Measurements from ENCODE around the gene IRF3. TPM values are rescaled to one million over a fixed set of nuclear protein-coding genes. Genes with fewer than 3 reads are reported as not detected.
A peak's percentile ranks its signal among the peaks of the same experiment; 100 is the strongest.

IRF3 gene, protein sequence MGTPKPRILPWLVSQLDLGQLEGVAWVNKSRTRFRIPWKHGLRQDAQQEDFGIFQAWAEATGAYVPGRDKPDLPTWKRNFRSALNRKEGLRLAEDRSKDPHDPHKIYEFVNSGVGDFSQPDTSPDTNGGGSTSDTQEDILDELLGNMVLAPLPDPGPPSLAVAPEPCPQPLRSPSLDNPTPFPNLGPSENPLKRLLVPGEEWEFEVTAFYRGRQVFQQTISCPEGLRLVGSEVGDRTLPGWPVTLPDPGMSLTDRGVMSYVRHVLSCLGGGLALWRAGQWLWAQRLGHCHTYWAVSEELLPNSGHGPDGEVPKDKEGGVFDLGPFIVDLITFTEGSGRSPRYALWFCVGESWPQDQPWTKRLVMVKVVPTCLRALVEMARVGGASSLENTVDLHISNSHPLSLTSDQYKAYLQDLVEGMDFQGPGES
- 37.2 and 39.6 TPM in 2 replicates for total RNA-seq (2012; rRNA removed)
- 65.2 and 95.9 TPM in 2 replicates for polyA plus RNA-seq (2012; rRNA removed)
- 71.6 and 102 TPM in 2 replicates for polyA plus RNA-seq (2012; cell fraction: cytosol; rRNA removed)
- 178 and 291 TPM in 2 replicates for polyA plus RNA-seq (2012; cell fraction: nucleus; rRNA removed; ENCODE audit: low replicate concordance)
- Bru-seq, nascent RNA = percentile 87 among the genes with signal in this experiment
- BruChase-seq, experiment 1, labeled RNA remaining after a 6-hour chase = percentile 92 among the genes with signal in this experiment
- percentile 92 among the genes with signal in this experiment for BruChase-seq, experiment 2, labeled RNA remaining after a 2-hour chase
- long read RNA-seq, transcript IRF3-203 (8 exons, 1,613 nt) = major isoform, 20 of 50 reads
- long read RNA-seq, partial matches to known transcripts = 9 of 50 reads
- long read RNA-seq, other reads (novel, unspliced or antisense) = 17 of 50 reads

GRCh38 chr19:49665351-49666119, at the start of gene IRF3, which contains the start of gene BCL2L12:
Gene IRF3 (minus strand): TSS chr19:49665857. CDS start chr19:49664838, 1,019 bp downstream.
Gene BCL2L12 (plus strand): TSS chr19:49665933. CDS start chr19:49666693, 760 bp downstream.
- peaks cover 23% of the 10 kb centered on the region for H3K36me3 ChIP-seq (ENCODE audit: control insufficient read depth, insufficient read depth, low read length)
- POLR2A ChIA-PET (ENCODE audit: unreplicated experiment) = no interaction called here
- BruUV-seq (replicated peaks) = no TSS peak
- TF ChIP-seq, protein P1, sequence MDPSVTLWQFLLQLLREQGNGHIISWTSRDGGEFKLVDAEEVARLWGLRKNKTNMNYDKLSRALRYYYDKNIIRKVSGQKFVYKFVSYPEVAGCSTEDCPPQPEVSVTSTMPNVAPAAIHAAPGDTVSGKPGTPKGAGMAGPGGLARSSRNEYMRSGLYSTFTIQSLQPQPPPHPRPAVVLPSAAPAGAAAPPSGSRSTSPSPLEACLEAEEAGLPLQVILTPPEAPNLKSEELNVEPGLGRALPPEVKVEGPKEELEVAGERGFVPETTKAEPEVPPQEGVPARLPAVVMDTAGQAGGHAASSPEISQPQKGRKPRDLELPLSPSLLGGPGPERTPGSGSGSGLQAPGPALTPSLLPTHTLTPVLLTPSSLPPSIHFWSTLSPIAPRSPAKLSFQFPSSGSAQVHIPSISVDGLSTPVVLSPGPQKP (IDR thresholded peaks at IDR 0.05; ENCODE audit: borderline replicate concordance, low read depth, low read length) = peak; percentile 99
- TF ChIP-seq RAD21 (IDR thresholded peaks at IDR 0.05; ENCODE audit: low read length) (no peak), MXI1 (IDR thresholded peaks at IDR 0.05; ENCODE audit: borderline replicate concordance, low read depth, low read length) (peak; percentile 67; the same call in 1 of the 2 replicates), FOS (IDR thresholded peaks at IDR 0.05; ENCODE audit: low read depth, low read length) (no peak), BHLHE40 (IDR thresholded peaks at IDR 0.05; ENCODE audit: low read depth, low read length) (peak; percentile 18; the same call in 1 of the 2 replicates), MAFK (IDR thresholded peaks at IDR 0.05; ENCODE audit: low read depth, low read length) (no peak), CHD1 (IDR thresholded peaks at IDR 0.05; ENCODE audit: low read depth, low read length) (no peak), NFE2L2 (IDR thresholded peaks at IDR 0.05; ENCODE audit: low read depth, low read length) (no peak), RFX5 (IDR thresholded peaks at IDR 0.05; ENCODE audit: low read depth, low read length) (no peak), MAZ (IDR thresholded peaks at IDR 0.05; ENCODE audit: borderline replicate concordance, low read depth, low read length) (peak; percentile 29; the same call in 1 of the 2 replicates)
- TF ChIP-seq, protein P2, sequence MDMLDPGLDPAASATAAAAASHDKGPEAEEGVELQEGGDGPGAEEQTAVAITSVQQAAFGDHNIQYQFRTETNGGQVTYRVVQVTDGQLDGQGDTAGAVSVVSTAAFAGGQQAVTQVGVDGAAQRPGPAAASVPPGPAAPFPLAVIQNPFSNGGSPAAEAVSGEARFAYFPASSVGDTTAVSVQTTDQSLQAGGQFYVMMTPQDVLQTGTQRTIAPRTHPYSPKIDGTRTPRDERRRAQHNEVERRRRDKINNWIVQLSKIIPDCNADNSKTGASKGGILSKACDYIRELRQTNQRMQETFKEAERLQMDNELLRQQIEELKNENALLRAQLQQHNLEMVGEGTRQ (IDR thresholded peaks at IDR 0.05; ENCODE audit: low read depth, low read length) = peak; percentile 79

More at GRCh38 chr19:49665351-49666119, at the start of gene IRF3, which contains the start of gene BCL2L12:
- Histone ChIP-seq H3K79me1 (ENCODE audit: low read depth in 1 of 2, low read length in 2 of 2) (peaks cover 8 to 54% of the 10 kb centered on the region in 2 experiments; a peak in 3 of 4 replicates), H2BK5ac (ENCODE audit: low read depth, low read length, poor library complexity, severe bottlenecking) (peak within 1 kb of the TSS; percentile 88), H2AK9ac (replicated peaks; ENCODE audit: low read depth, low read length, poor library complexity) (peak within 1 kb of the TSS; percentile 86), H3K4me1 (ENCODE audit: control insufficient read depth, insufficient read depth, low read length) (peaks cover 9% of the 10 kb centered on the region), H4K20me1 (ENCODE audit: insufficient read depth, low read length) (peaks cover 11% of the 10 kb centered on the region), H4K8ac (ENCODE audit: low read depth in 2 of 2, low read length in 2 of 2) (peak within 1 kb of the TSS; percentile 42 to 91), H3K9me1 (ENCODE audit: insufficient read depth, low read length) (peaks cover 3% of the 10 kb centered on the region; the same call in 1 of the 2 replicates), H3K18ac (ENCODE audit: low read depth, low read length) (peak within 1 kb of the TSS; percentile 22), H3K4ac (ENCODE audit: low read depth, low read length) (peak within 1 kb of the TSS; percentile 92), H2BK120ac (ENCODE audit: low read depth, low read length) (peak within 1 kb of the TSS; percentile 35; the same call in 1 of the 2 replicates), H4K91ac (ENCODE audit: insufficient read depth, low read depth, low read length) (peak within 1 kb of the TSS; percentile 69), H2BK20ac (ENCODE audit: low read depth, low read length) (no peak within 1 kb of the TSS), H3K27ac (ENCODE audit: insufficient read depth, low read length) (peak within 1 kb of the TSS; percentile 87), H3K4me3 (ENCODE audit: insufficient read depth, low read depth, low read length) (peak within 1 kb of the TSS; percentile 77), H2BK15ac (ENCODE audit: low read depth, low read length) (no peak within 1 kb of the TSS), H2AK5ac (ENCODE audit: low read depth, low read length) (peak within 1 kb of the TSS; percentile 96), H3K27me3 (ENCODE audit: control insufficient read depth, insufficient read depth, low read length) (no peaks in the 10 kb centered on the region), H3K4me2 (ENCODE audit: low read depth, low read length) (peak within 1 kb of the TSS; percentile 92), H3K56ac (ENCODE audit: extremely low read depth, insufficient read depth, low read length) (peak within 1 kb of the TSS; percentile 71), H3K9ac (ENCODE audit: low read depth, low read length) (peak within 1 kb of the TSS; percentile 91), H2AFZ (replicated peaks; ENCODE audit: low read length, poor library complexity) (peak within 1 kb of the TSS; percentile 93), H3K14ac (replicated peaks; ENCODE audit: low read depth, low read length) (peak within 1 kb of the TSS; percentile 89), H3K9me3 (ENCODE audit: control insufficient read depth, insufficient read depth, low read length) (no peaks in the 10 kb centered on the region), H4K5ac (ENCODE audit: low read depth, low read length) (peak within 1 kb of the TSS; percentile 53), H3K23ac (ENCODE audit: low read depth, low read length) (peak within 1 kb of the TSS; percentile 97)
- CTCF ChIA-PET = interaction anchor here (0.6 to 1.0 kb wide), 3 partner anchors 9 to 138 kb away, joined by 3 read pairs; partner anchors contain the start of gene RCN3
- 1% methylated on average over 21 of the region's 50 CpGs; no CpG with 5 or more reads in 1 of the 2 experiments for WGBS, 2 experiments (ENCODE audit: extremely low coverage in 2 of 2, insufficient read length in 1 of 2)
- DNase-seq = peak; percentile 93
- dilution Hi-C loops (cut with HindIII; ENCODE audit: low sequenced_read_pairs, unreplicated experiment) (no loop called here), intact Hi-C loops (cut with micrococcal nuclease) (loop anchor here (1.0 kb wide), 1 partner anchor 23 kb away; the partner anchor contains the start of gene SCAF1), in situ Hi-C loops (cut with MboI; ENCODE audit: low sequenced_read_pairs) (loop anchor here (10.0 kb wide), 1 partner anchor 171 kb away; the partner anchor contains the start of gene RPS11)
- ATAC-seq (ENCODE audit: low read depth) = peak; percentile 91

All from IMR-90 (cell line).